ENCODE results near the gene NR6A1.
A peak's percentile ranks its signal among the peaks of the same experiment; 100 is the strongest.

The NR6A1 gene

GRCh38 chr9:124766815-124767554 is 4.1 kb downstream of the NR6A1 start:
- in situ Hi-C loops (cut with MboI; ENCODE audit: low pct_unique_long_range_greater_than_20kb, low sequenced_read_pairs) = no loop called here

DNA sequence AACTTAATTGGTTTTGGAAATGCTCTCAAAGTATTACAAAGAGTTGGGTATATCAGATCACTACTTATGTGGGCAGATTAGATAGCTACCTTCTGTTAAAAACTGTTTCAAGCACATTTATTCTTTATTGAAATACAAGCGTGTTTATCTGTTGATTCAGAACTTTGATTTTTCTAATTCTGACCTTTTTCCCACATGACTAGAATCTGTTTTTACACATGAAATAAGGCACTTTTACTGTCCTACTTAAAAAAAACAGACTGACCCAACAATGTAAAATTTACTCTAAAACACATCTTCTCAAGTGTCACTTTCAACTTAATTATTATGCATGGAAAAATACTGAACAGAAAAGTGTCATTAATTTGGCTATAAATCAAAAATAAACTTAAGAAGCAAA is 4.8 kb downstream of the NR6A1 start:
- DNase-seq = no peak
- in situ Hi-C loops (cut with MboI; ENCODE audit: low pct_unique_long_range_greater_than_20kb, low sequenced_read_pairs) = no loop called here

More at GRCh38 chr9:124766815-124767554, 4.1 kb downstream of the NR6A1 start:
- DNase-seq = no peak

GRCh38 chr9:124765439-124765835 is 5.7 kb downstream of the NR6A1 start:
- in situ Hi-C loops (cut with MboI; ENCODE audit: low pct_unique_long_range_greater_than_20kb, low sequenced_read_pairs) = no loop called here
- DNase-seq = no peak

DNA sequence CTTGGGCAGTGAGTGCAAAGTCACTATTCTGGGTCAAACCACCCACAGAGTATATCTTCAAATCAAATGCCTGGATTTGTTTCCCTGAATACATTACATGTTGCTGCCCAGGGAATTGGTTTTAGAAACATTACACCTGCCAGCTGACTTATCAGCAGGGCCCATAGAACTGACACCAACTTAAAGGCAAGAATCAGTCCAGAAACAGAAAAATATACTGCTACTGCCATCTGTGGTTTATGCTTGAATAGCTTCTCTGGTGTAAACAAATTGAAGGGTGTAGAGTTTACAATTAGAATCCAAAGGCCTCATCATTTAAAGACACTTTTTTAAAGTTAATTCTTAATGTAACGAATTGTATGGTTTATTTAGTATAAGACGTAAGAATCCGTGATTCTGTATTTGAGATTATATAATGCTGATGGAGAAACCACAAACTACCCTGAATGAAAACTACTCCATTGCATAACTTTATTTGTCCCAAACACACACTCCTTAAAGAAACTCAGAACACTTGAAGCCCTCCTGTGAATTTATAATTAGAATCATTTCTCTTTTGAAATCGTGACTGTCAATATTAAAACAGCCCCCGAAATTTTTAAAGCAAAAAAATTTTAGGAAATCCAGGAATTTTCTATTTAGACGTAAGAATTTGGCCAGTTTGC is 6.2 kb downstream of the NR6A1 start:
- no peak for DNase-seq
- in situ Hi-C loops (cut with MboI; ENCODE audit: low pct_unique_long_range_greater_than_20kb, low sequenced_read_pairs) = no loop called here

DNA sequence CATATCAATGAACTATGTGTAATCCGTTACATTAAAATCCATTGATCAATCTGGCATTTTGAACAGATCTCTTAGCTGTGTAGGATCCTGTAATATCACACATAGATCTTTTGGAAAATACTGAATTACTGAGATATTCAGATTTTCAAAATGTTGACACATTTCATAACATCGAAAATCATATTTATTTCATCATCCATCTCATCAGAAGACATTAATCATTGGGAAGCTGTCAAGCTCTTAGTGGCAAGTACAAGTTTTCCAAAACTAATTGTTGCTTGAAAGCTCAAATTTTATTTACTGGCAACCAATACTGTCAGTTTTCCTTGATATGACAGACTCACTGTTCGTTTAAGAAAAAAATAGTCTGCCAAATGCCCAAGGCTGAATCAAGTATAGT is 8.5 kb downstream of the NR6A1 start:
- in situ Hi-C loops (cut with MboI; ENCODE audit: low pct_unique_long_range_greater_than_20kb, low sequenced_read_pairs) = no loop called here

GRCh38 chr9:124761710-124762109 is 9.4 kb downstream of the NR6A1 start:
- DNase-seq = no peak
- in situ Hi-C loops (cut with MboI; ENCODE audit: low pct_unique_long_range_greater_than_20kb, low sequenced_read_pairs) = no loop called here

More for the DNA sequence above, 8.5 kb downstream of the NR6A1 start:
- no peak for DNase-seq

DNA sequence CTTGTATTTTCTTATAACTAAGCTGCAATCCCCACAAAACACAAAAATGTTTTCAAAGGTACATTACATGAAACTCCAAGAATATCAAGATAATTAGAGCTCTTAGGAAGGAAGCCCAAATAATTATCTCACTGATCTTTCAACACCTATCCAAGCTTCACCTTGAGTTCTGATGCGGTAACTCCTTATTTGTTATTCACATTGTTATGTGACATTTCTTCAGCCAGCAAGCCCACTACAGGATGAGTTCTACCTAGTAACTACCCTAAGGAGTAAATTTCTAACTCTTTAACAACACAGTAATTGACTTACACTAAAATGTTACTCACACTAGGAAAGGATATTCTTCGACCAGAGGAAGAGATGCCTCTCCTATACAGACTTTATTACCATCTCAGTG is 9.9 kb downstream of the NR6A1 start:
- DNase-seq = no peak
- in situ Hi-C loops (cut with MboI; ENCODE audit: low pct_unique_long_range_greater_than_20kb, low sequenced_read_pairs) = no loop called here

GRCh38 chr9:124760719-124761118 is 10.4 kb downstream of the NR6A1 start:
- in situ Hi-C loops (cut with MboI; ENCODE audit: low pct_unique_long_range_greater_than_20kb, low sequenced_read_pairs) = no loop called here
- DNase-seq = no peak

GRCh38 chr9:124759327-124759726 is 11.8 kb downstream of the NR6A1 start:
- in situ Hi-C loops (cut with MboI; ENCODE audit: low pct_unique_long_range_greater_than_20kb, low sequenced_read_pairs) = no loop called here
- no peak for DNase-seq

- in situ Hi-C loops (cut with MboI; ENCODE audit: low pct_unique_long_range_greater_than_20kb, low sequenced_read_pairs) = no loop called here
- no peak for DNase-seq
Measured at GRCh38 chr9:124758691-124759090, 12.4 kb downstream of the NR6A1 start.

GRCh38 chr9:124758061-124758460 is 13.1 kb downstream of the NR6A1 start:
- in situ Hi-C loops (cut with MboI; ENCODE audit: low pct_unique_long_range_greater_than_20kb, low sequenced_read_pairs) = no loop called here
- DNase-seq = peak; percentile 77

- no peak for DNase-seq
- in situ Hi-C loops (cut with MboI; ENCODE audit: low pct_unique_long_range_greater_than_20kb, low sequenced_read_pairs) = no loop called here
Measured at GRCh38 chr9:124757616-124758015, 13.5 kb downstream of the NR6A1 start.

DNA sequence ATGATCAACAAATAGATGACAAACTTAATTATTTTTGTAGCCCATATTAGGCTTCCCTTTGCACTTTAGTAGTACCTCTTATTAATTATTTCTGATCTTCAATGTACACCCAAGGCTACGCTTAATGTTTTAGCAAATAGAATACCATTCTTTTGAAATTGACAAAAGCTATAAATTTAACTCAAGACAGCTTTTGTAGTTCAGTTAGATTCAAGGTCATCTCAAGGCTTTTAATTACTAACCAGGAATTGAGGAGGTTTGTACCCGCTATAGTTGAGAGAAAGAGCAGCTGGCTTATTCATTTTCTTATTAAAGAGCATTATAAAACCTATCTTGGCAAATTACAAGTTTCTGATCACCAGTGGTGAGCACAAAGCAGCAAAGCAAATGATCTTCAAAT is 15.1 kb downstream of the NR6A1 start:
- in situ Hi-C loops (cut with MboI; ENCODE audit: low pct_unique_long_range_greater_than_20kb, low sequenced_read_pairs) = no loop called here
- DNase-seq = no peak

- in situ Hi-C loops (cut with MboI; ENCODE audit: low pct_unique_long_range_greater_than_20kb, low sequenced_read_pairs) = no loop called here
- DNase-seq = no peak
Measured at GRCh38 chr9:124755061-124755460, 16.1 kb downstream of the NR6A1 start.

GRCh38 chr9:124754289-124754688 is 16.8 kb downstream of the NR6A1 start:
- DNase-seq = no peak
- in situ Hi-C loops (cut with MboI; ENCODE audit: low pct_unique_long_range_greater_than_20kb, low sequenced_read_pairs) = no loop called here

DNA sequence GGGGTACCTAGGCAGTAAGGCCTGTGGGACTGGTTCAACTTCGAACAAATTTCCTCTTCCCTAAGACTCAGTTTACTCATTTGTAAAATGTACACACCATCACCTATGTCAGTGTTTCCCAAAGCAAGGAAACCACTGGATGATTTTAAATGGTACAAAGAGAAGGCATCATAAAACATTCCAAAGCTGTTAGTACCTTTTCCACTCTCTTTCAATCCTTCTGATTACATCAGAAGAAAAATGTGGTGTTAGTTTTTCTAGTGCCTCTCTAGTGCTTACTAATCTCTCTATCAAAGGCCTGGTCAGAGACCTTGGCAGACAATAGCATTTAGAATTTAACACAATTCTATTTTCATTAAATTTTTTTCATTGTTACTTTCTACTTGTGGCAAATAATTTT is 18.1 kb downstream of the NR6A1 start:
- in situ Hi-C loops (cut with MboI; ENCODE audit: low pct_unique_long_range_greater_than_20kb, low sequenced_read_pairs) = no loop called here
- DNase-seq = no peak

DNA sequence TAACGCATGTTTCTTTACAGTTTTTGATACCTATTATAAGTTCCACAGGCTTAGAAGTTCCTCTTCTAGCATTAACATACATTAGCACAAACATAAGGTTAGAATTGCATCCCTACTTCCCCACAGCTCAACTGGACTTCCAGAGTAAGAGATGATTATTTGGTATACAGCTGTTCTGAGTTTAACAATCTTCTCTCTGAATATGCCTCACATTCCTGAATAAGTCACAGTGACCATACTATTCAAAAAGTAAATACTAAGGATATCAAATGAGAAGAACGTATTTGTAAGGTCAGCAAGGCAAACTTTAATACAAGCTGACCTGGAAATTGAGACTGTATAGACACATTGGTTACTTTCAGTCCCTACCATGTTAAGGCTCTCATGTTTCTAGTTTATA is 21.3 kb downstream of the NR6A1 start:
- in situ Hi-C loops (cut with MboI; ENCODE audit: low pct_unique_long_range_greater_than_20kb, low sequenced_read_pairs) = no loop called here
- no peak for DNase-seq

GRCh38 chr9:124749284-124749683 is 21.8 kb downstream of the NR6A1 start:
- in situ Hi-C loops (cut with MboI; ENCODE audit: low pct_unique_long_range_greater_than_20kb, low sequenced_read_pairs) = no loop called here
- DNase-seq = no peak

- in situ Hi-C loops (cut with MboI; ENCODE audit: low pct_unique_long_range_greater_than_20kb, low sequenced_read_pairs) = no loop called here
- no peak for DNase-seq
Measured at GRCh38 chr9:124747065-124747464, 24.0 kb downstream of the NR6A1 start.

GRCh38 chr9:124743686-124744348 is 27.3 kb downstream of the NR6A1 start:
- in situ Hi-C loops (cut with MboI; ENCODE audit: low pct_unique_long_range_greater_than_20kb, low sequenced_read_pairs) = no loop called here
- no peak for DNase-seq

Measured in KBM-7 (cell line).